ENCODE results near the gene ORM2. TPM values are rescaled to one million over a fixed set of nuclear protein-coding genes. Genes with fewer than 3 reads are reported as not detected.
"Not testable (repeated sequence)": the region's sequence is repeated elsewhere in the genome, so short reads cannot be mapped to it uniquely, and the experiment has no call there.

ORM2 gene
- not detected in 3 replicates for total RNA-seq
- long read RNA-seq: 0 reads

DNA sequence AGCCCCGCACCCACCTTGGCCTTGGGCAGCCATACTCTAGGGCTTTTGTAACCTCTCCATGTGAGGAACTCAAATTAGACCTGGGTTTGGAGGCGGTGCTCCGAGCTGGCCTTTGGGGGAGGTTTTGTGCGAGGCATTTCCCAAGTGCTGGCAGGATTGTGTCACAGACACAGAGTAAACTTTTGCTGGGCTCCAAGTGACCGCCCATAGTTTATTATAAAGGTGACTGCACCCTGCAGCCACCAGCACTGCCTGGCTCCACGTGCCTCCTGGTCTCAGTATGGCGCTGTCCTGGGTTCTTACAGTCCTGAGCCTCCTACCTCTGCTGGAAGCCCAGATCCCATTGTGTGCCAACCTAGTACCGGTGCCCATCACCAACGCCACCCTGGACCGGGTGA lies at the start of gene ORM2:
ORM2 (plus strand) TSS at position 245 of the 398 bp plus-strand sequence; CDS start at position 281, 36 bp downstream.
- not testable (repeated sequence) for H3K4me3 Mint-ChIP-seq (ENCODE audit: unreplicated experiment); DNase-seq (ENCODE audit: low spot score); H3K36me3 Mint-ChIP-seq (ENCODE audit: low read depth); H3K4me1 Mint-ChIP-seq (ENCODE audit: low read depth); H3K27ac Mint-ChIP-seq (ENCODE audit: unreplicated experiment); H3K27me3 Mint-ChIP-seq (ENCODE audit: low read depth); H3K9me3 Mint-ChIP-seq (ENCODE audit: low read depth)

DNA sequence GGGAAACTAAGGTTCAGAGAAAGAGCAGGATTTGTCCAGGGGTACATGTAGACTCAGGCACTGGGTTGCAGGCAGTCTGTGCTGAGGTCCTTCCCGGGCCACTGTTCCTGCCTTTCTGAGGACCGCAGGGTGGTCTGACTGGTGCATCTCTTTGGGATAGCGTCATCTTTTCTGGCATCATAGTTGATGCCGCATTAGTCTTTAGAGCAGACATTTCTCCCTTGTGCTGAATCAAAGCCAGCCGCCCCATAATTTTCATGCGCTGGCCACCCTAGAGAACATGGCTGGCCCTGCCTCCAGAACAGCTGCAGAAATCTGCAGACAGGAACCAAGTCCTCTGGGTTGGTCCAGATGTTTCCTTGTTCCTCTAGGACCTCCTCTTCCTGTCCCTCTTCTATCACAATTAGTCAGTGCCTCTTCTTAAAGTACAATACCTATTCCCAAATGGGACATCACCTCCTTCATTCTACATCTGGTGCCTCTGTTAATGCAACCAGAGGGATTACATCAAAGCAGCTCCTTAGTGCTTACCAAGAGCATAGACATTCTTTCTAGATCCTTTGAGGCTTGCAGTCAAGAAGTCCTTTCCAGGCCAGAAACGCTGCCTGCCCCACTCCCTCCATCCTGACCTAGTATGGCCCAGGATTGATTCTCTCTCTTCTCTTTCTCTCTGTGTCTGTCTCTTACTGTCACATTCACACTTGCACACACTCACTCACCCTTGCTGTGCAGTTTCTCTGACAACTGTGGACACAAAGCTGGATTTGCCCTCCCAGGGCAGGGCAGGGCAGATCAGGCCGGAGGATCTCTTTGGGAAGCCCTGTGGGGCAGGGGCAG lies 48.8 kb upstream of the ORM2 start:
- Mint-ChIP-seq H3K27ac (ENCODE audit: unreplicated experiment) (no peak overlapping the region), H3K36me3 (ENCODE audit: low read depth) (peaks cover 21% of the 10 kb centered on the region), H3K4me3 (ENCODE audit: unreplicated experiment) (no peak overlapping the region), H3K9me3 (ENCODE audit: low read depth) (no peaks in the 10 kb centered on the region), H3K27me3 (ENCODE audit: low read depth) (no peaks in the 10 kb centered on the region), H3K4me1 (ENCODE audit: low read depth) (peaks cover 67% of the 10 kb centered on the region)
- peak; percentile 44 for DNase-seq (ENCODE audit: low spot score)
- TF ChIP-seq, protein P1, sequence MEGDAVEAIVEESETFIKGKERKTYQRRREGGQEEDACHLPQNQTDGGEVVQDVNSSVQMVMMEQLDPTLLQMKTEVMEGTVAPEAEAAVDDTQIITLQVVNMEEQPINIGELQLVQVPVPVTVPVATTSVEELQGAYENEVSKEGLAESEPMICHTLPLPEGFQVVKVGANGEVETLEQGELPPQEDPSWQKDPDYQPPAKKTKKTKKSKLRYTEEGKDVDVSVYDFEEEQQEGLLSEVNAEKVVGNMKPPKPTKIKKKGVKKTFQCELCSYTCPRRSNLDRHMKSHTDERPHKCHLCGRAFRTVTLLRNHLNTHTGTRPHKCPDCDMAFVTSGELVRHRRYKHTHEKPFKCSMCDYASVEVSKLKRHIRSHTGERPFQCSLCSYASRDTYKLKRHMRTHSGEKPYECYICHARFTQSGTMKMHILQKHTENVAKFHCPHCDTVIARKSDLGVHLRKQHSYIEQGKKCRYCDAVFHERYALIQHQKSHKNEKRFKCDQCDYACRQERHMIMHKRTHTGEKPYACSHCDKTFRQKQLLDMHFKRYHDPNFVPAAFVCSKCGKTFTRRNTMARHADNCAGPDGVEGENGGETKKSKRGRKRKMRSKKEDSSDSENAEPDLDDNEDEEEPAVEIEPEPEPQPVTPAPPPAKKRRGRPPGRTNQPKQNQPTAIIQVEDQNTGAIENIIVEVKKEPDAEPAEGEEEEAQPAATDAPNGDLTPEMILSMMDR (IDR thresholded peaks at IDR 0.05): no peak

DNA sequence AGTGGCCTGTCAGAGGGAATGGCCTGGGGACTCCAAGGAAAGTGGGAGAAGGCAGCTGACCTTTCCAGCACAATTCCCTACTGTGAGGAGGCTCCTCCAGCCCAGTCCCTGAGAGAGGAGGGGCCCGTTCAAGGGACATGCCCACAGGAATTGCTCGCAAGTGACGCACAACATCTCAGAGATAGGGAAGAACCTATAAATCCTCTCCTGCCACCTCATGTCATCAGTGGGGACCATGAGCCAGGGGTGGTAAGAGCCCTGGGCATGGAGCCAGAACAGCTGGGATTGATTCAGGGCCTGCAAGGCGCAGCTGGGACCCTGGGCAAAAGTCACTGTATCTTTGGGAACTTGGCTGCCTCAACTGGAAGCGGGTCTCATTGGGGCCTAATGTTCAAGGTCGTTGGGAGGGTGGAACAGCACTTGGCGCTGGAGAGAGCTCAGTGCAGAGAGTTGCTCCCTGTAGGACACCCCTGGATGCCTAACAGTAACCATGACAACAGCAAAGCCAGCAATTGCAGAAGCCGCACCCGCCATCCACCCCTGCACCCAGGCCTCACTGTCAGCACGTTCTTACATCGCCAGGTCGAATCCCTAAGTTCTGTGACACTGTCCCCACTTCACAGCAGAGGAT lies 48.1 kb upstream of the ORM2 start:
- H3K4me1 Mint-ChIP-seq (ENCODE audit: low read depth): peaks cover 65% of the 10 kb centered on the region

DNA sequence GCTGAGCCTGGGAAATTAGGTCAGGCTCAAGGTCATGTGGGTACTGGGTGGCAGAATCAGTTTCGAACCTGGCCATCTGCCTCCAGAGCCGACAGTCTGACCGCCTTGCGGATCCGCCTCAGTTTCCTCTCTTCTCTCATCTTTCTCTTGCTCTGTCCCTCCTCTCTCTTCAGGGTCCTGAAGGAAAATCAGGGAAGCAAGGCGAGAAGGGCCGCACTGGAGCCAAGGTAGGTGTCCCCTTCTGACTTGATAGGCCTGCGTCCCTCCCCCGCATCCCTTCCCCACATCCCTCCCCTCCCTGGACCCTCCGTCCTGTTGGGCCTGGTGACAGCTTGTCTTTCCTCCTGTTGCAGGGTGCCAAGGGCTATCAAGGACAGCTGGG lies 47.6 kb upstream of the ORM2 start:
- TF ChIP-seq, protein P1 (IDR thresholded peaks at IDR 0.05): no peak
- DNase-seq (ENCODE audit: low spot score): peak; percentile 59
- Mint-ChIP-seq H3K4me1 (ENCODE audit: low read depth) (peaks cover 63% of the 10 kb centered on the region), H3K27me3 (ENCODE audit: low read depth) (no peaks in the 10 kb centered on the region), H3K36me3 (ENCODE audit: low read depth) (peaks cover 17% of the 10 kb centered on the region), H3K9me3 (ENCODE audit: low read depth) (no peaks in the 10 kb centered on the region), H3K27ac (ENCODE audit: unreplicated experiment) (no peak overlapping the region), H3K4me3 (ENCODE audit: unreplicated experiment) (no peak overlapping the region)

More for the DNA sequence above, 48.1 kb upstream of the ORM2 start:
- DNase-seq (ENCODE audit: low spot score): peak; percentile 53
- H3K36me3 Mint-ChIP-seq (ENCODE audit: low read depth): peaks cover 19% of the 10 kb centered on the region
- no peak overlapping the region for H3K4me3 Mint-ChIP-seq (ENCODE audit: unreplicated experiment)
- TF ChIP-seq, protein P1 (IDR thresholded peaks at IDR 0.05): no peak
- H3K27ac Mint-ChIP-seq (ENCODE audit: unreplicated experiment): no peak overlapping the region
- H3K27me3 Mint-ChIP-seq (ENCODE audit: low read depth): no peaks in the 10 kb centered on the region
- H3K9me3 Mint-ChIP-seq (ENCODE audit: low read depth): no peaks in the 10 kb centered on the region

DNA sequence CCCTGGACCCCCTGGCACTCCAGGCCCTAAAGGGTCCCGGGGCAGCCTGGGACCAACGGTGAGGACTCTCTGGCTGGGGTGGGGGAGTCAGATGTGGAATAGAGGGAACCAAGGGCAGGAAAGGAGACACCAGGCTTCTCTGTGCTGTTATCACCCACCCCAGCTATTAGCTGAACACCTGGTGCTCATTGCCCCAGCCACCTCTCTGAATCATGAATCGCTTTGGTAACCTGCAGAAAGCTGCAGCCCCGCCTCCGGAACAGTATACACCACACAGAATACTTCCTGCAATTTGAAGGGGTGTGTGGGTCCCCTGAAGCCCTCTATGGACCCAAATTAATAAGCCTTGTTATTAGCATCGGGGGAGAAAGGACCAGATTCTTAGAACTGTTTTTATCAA lies 47.2 kb upstream of the ORM2 start:
- peaks cover 61% of the 10 kb centered on the region for H3K4me1 Mint-ChIP-seq (ENCODE audit: low read depth)
- H3K4me3 Mint-ChIP-seq (ENCODE audit: unreplicated experiment): no peak overlapping the region
- no peaks in the 10 kb centered on the region for H3K27me3 Mint-ChIP-seq (ENCODE audit: low read depth)
- H3K36me3 Mint-ChIP-seq (ENCODE audit: low read depth): peaks cover 17% of the 10 kb centered on the region
- TF ChIP-seq, protein P1 (IDR thresholded peaks at IDR 0.05): no peak
- no peaks in the 10 kb centered on the region for H3K9me3 Mint-ChIP-seq (ENCODE audit: low read depth)
- no peak overlapping the region for H3K27ac Mint-ChIP-seq (ENCODE audit: unreplicated experiment)
- no peak for DNase-seq (ENCODE audit: low spot score)

Data from chondrocyte (in vitro differentiated cells).